A549 (cell line): ENCODE data around the gene XPO6. TPM values are rescaled to one million over a fixed set of nuclear protein-coding genes. Genes with fewer than 3 reads are reported as not detected.
"Not testable (repeated sequence)": the region's sequence is repeated elsewhere in the genome, so short reads cannot be mapped to it uniquely, and the experiment has no call there.

ENCODE experiments used
- ATAC-seq, 2 experiments: fragments of 200-7000 bp in 1 of 2; fragments of >200 bp in 1 of 2; cut with Nextera tagmentation in 1 of 2; cut with Tn5 transposase in 1 of 2; 3 replicates each; pipeline versions ENCODE4 v1.8.0 to v1.9.1; 2018 to 2020; ENCODE audit warnings: mild to moderate bottlenecking in 1 of 2, moderate library complexity in 1 of 2
- CTCF ChIA-PET: fragments of 300-600 bp; sonication (Branson Sonifier 250); formaldehyde crosslinking; extraction: SDS; loops from one replicate; lab custom pipeline; 2021; ENCODE audit warnings: antibody characterized with exemption, inconsistent platforms; lab: Yijun Ruan, JAX
- POLR2A ChIA-PET: fragments of 350-600 bp; formaldehyde crosslinking; extraction: SDS; loops from one replicate; lab custom pipeline; 2021; ENCODE audit warnings: antibody characterized with exemption, inconsistent platforms; lab: Yijun Ruan, JAX
- DNase-seq, 2 experiments: peaks; one replicate each; pipeline versions ENCODE4 v3.0.0 to v3.0.0-alpha.2; 2011 to 2016; ENCODE audit warnings: low read depth in 1 of 2, low spot score in 1 of 2
- FAIRE-seq: peaks from 2 replicates; lab custom pipeline; 2011; peaks lifted over from hg19 to GRCh38; lab: Jason Lieb, UNC
- H3K27ac ChIP-seq, 2 experiments: fragments of >200 bp; sonication (Bioruptor Twin); formaldehyde crosslinking; 3 replicates each; pipeline ENCODE4 v1.5.1; 2016 to 2017
- H3K4me1 ChIP-seq: fragments of >200 bp; sonication (Bioruptor Twin); formaldehyde crosslinking; 3 replicates; pipeline ENCODE4 v1.6.1; 2016
- H3K4me2 ChIP-seq: fragments of >200 bp; sonication (Bioruptor Twin); formaldehyde crosslinking; 3 replicates; pipeline ENCODE4 v1.6.1; 2016
- H3K4me3 ChIP-seq: fragments of >200 bp; sonication (Bioruptor Twin); formaldehyde crosslinking; 3 replicates; pipeline ENCODE4 v1.5.1; 2016
- H3K9me3 ChIP-seq: fragments of >200 bp; sonication (Bioruptor Twin); formaldehyde crosslinking; 3 replicates; pipeline ENCODE4 v1.6.1; 2016
- CBX2 ChIP-seq: fragments of 200-600 bp; sonication (generic); IDR thresholded peaks from 2 replicates; pipeline ENCODE4 v1.6.1; 2016; ENCODE audit warnings: low read depth, mild to moderate bottlenecking, borderline replicate concordance
- CHD2 ChIP-seq: fragments of 150-350 bp; IDR thresholded peaks from 2 replicates; pipeline ENCODE4 v1.6.1; 2014; ENCODE audit warnings: low read length; ENCODE audit not compliant: partially characterized antibody
- EHMT2 ChIP-seq: fragments of 200-600 bp; sonication (generic); IDR thresholded peaks from 2 replicates; pipeline ENCODE4 v1.6.1; 2016; ENCODE audit warnings: antibody characterized with exemption, low read depth, mild to moderate bottlenecking, moderate library complexity
- EP300 ChIP-seq, 2 experiments: fragments of >200 bp; sonication (Bioruptor Twin); formaldehyde crosslinking; IDR thresholded peaks; 2 replicates in 1 of 2; 3 replicates in 1 of 2; pipeline ENCODE4 v1.6.1; 2016 to 2017
- FOSL2 ChIP-seq, 2 experiments: fragments of 450-650 bp in 1 of 2; fragments of >200 bp in 1 of 2; sonication (Bioruptor Twin) in 1 of 2; formaldehyde crosslinking; IDR thresholded peaks; 2 replicates each; pipeline versions ENCODE4 v1.5.0 to v1.6.1; 2016 to 2020; ENCODE audit warnings: mild to moderate bottlenecking in 1 of 2, moderate library complexity in 1 of 2
- HDAC2 ChIP-seq: fragments of 200-600 bp; sonication (generic); IDR thresholded peaks from 2 replicates; pipeline ENCODE4 v1.6.1; 2016
- HEYL ChIP-seq: fragments of 250-450 bp; sonication (Bioruptor Pico); IDR thresholded peaks from 2 replicates; pipeline ENCODE4 v1.8.0; 2021; ENCODE audit warnings: mild to moderate bottlenecking, moderate library complexity
- HOXB13 ChIP-seq: fragments of 250-450 bp; sonication (Bioruptor Pico); IDR thresholded peaks from 2 replicates; pipeline ENCODE4 v1.5.0; 2020; ENCODE audit warnings: low read depth, mild to moderate bottlenecking, moderate library complexity
- HOXB5 ChIP-seq: fragments of 250-450 bp; sonication (Bioruptor Pico); IDR thresholded peaks from 2 replicates; pipeline ENCODE4 v1.5.0; 2020; ENCODE audit warnings: mild to moderate bottlenecking, moderate library complexity
- KDM1A ChIP-seq: fragments of 200-600 bp; sonication (generic); IDR thresholded peaks from 2 replicates; pipeline ENCODE4 v1.6.1; 2016; ENCODE audit warnings: low read depth, mild to moderate bottlenecking
- KDM5A ChIP-seq: fragments of 200-600 bp; sonication (generic); IDR thresholded peaks from 2 replicates; pipeline ENCODE4 v1.6.1; 2016; ENCODE audit warnings: antibody characterized with exemption, mild to moderate bottlenecking
- MAFK ChIP-seq: fragments of 450-650 bp; IDR thresholded peaks from 2 replicates; pipeline ENCODE4 v1.6.1; 2014; ENCODE audit not compliant: partially characterized antibody
- MAZ ChIP-seq: fragments of 150-350 bp; IDR thresholded peaks from 2 replicates; pipeline ENCODE4 v1.6.1; 2014; ENCODE audit warnings: antibody characterized with exemption, low read depth, low read length, borderline replicate concordance
- MYC ChIP-seq: IDR thresholded peaks from 2 replicates; pipeline ENCODE4 v1.6.1; 2012; ENCODE audit warnings: mild to moderate bottlenecking, inconsistent platforms, low read length, improper control_type of control experiment, borderline replicate concordance
- NFE2L2 ChIP-seq: fragments of 150-350 bp; conservative IDR thresholded peaks from 2 replicates; pipeline ENCODE4 v1.6.1; 2014; ENCODE audit warnings: low read length
- NPAS2 ChIP-seq: fragments of 250-450 bp; sonication (Bioruptor Pico); IDR thresholded peaks from 2 replicates; pipeline ENCODE4 v1.8.0; 2022; ENCODE audit warnings: mild to moderate bottlenecking, moderate library complexity, borderline replicate concordance
- PHF8 ChIP-seq: fragments of 200-600 bp; sonication (generic); IDR thresholded peaks from 2 replicates; pipeline ENCODE4 v1.6.1; 2016; ENCODE audit warnings: low read depth, mild to moderate bottlenecking, antibody characterized with exemption, moderate library complexity, borderline replicate concordance
- POLR2AphosphoS2 ChIP-seq: conservative IDR thresholded peaks from 2 replicates; pipeline ENCODE4 v1.6.1; 2012; ENCODE audit warnings: low read length, improper control_type of control experiment, inconsistent platforms
- RAD21 ChIP-seq, 2 experiments: fragments of >200 bp in 1 of 2; sonication (Bioruptor Twin) in 1 of 2; formaldehyde crosslinking in 1 of 2; IDR thresholded peaks in 1 of 2; conservative IDR thresholded peaks in 1 of 2; 2 replicates in 1 of 2; 3 replicates in 1 of 2; pipeline ENCODE4 v1.6.1; 2012 to 2018; ENCODE audit warnings: inconsistent platforms in 1 of 2
- RCOR1 ChIP-seq: fragments of 150-350 bp; IDR thresholded peaks from 2 replicates; pipeline ENCODE4 v1.6.1; 2014; ENCODE audit warnings: antibody characterized with exemption, low read length, low read depth
- RFX5 ChIP-seq: fragments of 450-650 bp; IDR thresholded peaks from 2 replicates; pipeline ENCODE4 v1.7.1; 2014; ENCODE audit warnings: antibody characterized with exemption, mild to moderate bottlenecking, moderate library complexity
- RNF2 ChIP-seq: fragments of 200-600 bp; sonication (generic); IDR thresholded peaks from 2 replicates; pipeline ENCODE4 v1.6.1; 2016; ENCODE audit warnings: low read depth, mild to moderate bottlenecking, antibody characterized with exemption, moderate library complexity, borderline replicate concordance
- SMC3 ChIP-seq: fragments of >200 bp; sonication (Bioruptor Twin); formaldehyde crosslinking; IDR thresholded peaks from 3 replicates; pipeline ENCODE4 v1.6.1; 2018; ENCODE audit warnings: inconsistent platforms
- SREBF2 ChIP-seq: fragments of 450-650 bp; IDR thresholded peaks from 2 replicates; pipeline ENCODE4 v1.6.1; 2014; ENCODE audit warnings: mild to moderate bottlenecking, moderate library complexity
- TFCP2L1 ChIP-seq: fragments of 250-450 bp; sonication (Bioruptor Pico); IDR thresholded peaks from 2 replicates; pipeline ENCODE4 v1.5.0; 2021; ENCODE audit warnings: mild to moderate bottlenecking
- TP53 ChIP-seq: fragments of 250-450 bp; sonication (Bioruptor Pico); IDR thresholded peaks from 2 replicates; pipeline ENCODE4 v1.5.0; 2021; ENCODE audit warnings: mild to moderate bottlenecking, moderate library complexity
- ZC3H11A ChIP-seq: fragments of 450-650 bp; IDR thresholded peaks from 2 replicates; pipeline ENCODE4 v1.6.1; 2014; ENCODE audit warnings: antibody characterized with exemption, mild to moderate bottlenecking
- ZNF302 ChIP-seq: fragments of 250-450 bp; sonication (Bioruptor Pico); IDR thresholded peaks from 2 replicates; pipeline ENCODE4 v1.9.0; 2021; ENCODE audit warnings: inconsistent platforms, mild to moderate bottlenecking, moderate library complexity
- ZSCAN20 ChIP-seq: fragments of 250-450 bp; sonication (Bioruptor Pico); IDR thresholded peaks from 2 replicates; pipeline ENCODE4 v1.8.0; 2022; ENCODE audit warnings: mild to moderate bottlenecking, moderate library complexity
- WGBS: methylation state at CpG from one replicate; pipeline ENCODE4 v1.1.6; 2017; ENCODE audit errors: missing lambda C conversion rate; 5-methylcytosine and 5-hydroxymethylcytosine counted together
- polyA plus RNA-seq, 4 experiments: library from polyadenylated mRNA; depleted of rRNA in 3 of 4; stranded (reverse); fragments of >200 nt; fragmentation: RNase III in 1 of 4; extraction: RNeasy Plus Mini Kit Qiagen cat#74134 plus additional on column Dnase treatment in 1 of 4; gene quantifications; 2 replicates in 3 of 4; 3 replicates in 1 of 4; pipeline ENCODE4 v1.2.3, GENCODE V29; 2011 to 2017
- TF ChIP-seq, protein P1 (sequence below): fragments of >200 bp; sonication (Bioruptor Twin); formaldehyde crosslinking; IDR thresholded peaks from 3 replicates; pipeline ENCODE4 v1.5.1; 2016
- TF ChIP-seq, protein P2 (sequence below): IDR thresholded peaks from 2 replicates; pipeline ENCODE4 v1.6.1; 2012
- TF ChIP-seq, protein P3 (sequence below): fragments of >200 bp; sonication (Bioruptor Twin); formaldehyde crosslinking; IDR thresholded peaks from 2 replicates; pipeline ENCODE4 v1.6.1; 2016
- TF ChIP-seq, protein P4 (sequence below): IDR thresholded peaks from 2 replicates; pipeline ENCODE4 v1.6.1; 2012; ENCODE audit warnings: low read depth, borderline replicate concordance
- TF ChIP-seq, protein P5 (sequence below): IDR thresholded peaks from 2 replicates; pipeline ENCODE4 v1.6.1; 2012

Gene XPO6
- polyA plus RNA-seq, 2 of the 4 experiments (the other 2 are of a cell fraction) = 63.0 to 108 TPM

DNA sequence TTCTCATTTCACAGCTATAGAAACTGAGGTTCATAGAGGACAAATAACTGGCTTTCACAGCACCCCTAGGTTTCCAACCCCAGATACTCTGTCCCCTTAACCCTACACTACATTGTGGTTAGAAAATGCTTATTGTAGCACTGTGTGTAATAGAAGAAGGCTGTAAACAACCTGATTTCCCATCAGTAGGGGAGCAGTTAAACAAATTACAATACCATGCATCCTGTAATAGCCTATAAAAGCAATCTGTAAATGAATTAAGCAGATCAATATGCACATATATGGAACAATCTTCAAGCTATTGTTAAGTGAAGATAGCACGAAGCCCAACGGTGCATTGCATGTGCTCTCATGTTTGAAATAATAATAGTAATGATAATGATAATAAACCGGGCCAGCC, 39.2 kb upstream of the XPO6 start:
- no peak for DNase-seq
- WGBS = 55% methylated on average over 3 of the region's 3 CpGs
- POLR2A ChIA-PET = no interaction called here
- no peaks in the 10 kb centered on the region for H3K4me1 ChIP-seq
- ATAC-seq = no peak
- no peak overlapping the region for H3K4me2 ChIP-seq
- TF ChIP-seq RCOR1 (no peak), TP53 (CRISPR knock-in tag) (no peak), HOXB13 (CRISPR knock-in tag) (no peak), HEYL (CRISPR knock-in tag) (no peak), MAZ (no peak), HOXB5 (CRISPR knock-in tag) (no peak), FOSL2 (IDR thresholded peaks at IDR 0.05) (no peak), FOSL2 (CRISPR knock-in tag; IDR thresholded peaks at IDR 0.05) (no peak), ZNF302 (CRISPR knock-in tag) (no peak), MAFK (no peak), CHD2 (no peak), ZSCAN20 (CRISPR knock-in tag) (no peak), RAD21 (conservative IDR thresholded peaks at IDR 0.05 in 1 of 2, IDR thresholded peaks at IDR 0.05 in 1 of 2) (no peak), PHF8 (no peak), MYC (no peak), KDM1A (no peak), ZC3H11A (no peak), KDM5A (no peak), RFX5 (no peak)
- TF ChIP-seq, protein P1, sequence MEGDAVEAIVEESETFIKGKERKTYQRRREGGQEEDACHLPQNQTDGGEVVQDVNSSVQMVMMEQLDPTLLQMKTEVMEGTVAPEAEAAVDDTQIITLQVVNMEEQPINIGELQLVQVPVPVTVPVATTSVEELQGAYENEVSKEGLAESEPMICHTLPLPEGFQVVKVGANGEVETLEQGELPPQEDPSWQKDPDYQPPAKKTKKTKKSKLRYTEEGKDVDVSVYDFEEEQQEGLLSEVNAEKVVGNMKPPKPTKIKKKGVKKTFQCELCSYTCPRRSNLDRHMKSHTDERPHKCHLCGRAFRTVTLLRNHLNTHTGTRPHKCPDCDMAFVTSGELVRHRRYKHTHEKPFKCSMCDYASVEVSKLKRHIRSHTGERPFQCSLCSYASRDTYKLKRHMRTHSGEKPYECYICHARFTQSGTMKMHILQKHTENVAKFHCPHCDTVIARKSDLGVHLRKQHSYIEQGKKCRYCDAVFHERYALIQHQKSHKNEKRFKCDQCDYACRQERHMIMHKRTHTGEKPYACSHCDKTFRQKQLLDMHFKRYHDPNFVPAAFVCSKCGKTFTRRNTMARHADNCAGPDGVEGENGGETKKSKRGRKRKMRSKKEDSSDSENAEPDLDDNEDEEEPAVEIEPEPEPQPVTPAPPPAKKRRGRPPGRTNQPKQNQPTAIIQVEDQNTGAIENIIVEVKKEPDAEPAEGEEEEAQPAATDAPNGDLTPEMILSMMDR = no peak
- CTCF ChIA-PET = no interaction called here
- H3K9me3 ChIP-seq = peaks cover 12% of the 10 kb centered on the region
- no peak overlapping the region for H3K4me3 ChIP-seq
- FAIRE-seq = no peak
- no peak overlapping the region for H3K27ac ChIP-seq

DNA sequence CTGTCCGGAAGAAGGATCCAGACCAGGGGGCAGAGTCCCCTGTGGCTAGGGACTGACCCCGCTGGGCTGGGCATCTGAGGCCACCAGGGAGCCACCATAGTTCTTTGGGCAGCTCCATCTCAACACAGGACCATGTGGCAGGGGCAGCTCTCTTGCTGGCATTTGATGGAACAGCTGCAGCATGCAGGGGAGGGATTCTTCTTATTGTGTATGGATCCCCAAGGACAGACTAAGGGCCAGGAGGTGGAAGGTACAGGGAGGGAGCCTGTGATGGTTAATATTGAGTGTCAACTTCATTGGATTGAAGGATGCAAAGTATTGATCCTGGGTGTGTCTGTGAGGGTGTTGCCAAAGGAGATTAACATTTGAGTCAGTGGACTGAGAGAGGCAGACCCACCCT, 37.7 kb upstream of the XPO6 start:
- FAIRE-seq, H3K4me1 ChIP-seq, H3K27ac ChIP-seq, ATAC-seq, H3K4me2 ChIP-seq, DNase-seq, POLR2A ChIA-PET, H3K4me3 ChIP-seq: not testable (repeated sequence)
- CTCF ChIA-PET = interaction anchor here (1.0 kb wide), 1 partner anchor 18 kb away, joined by 5 read pairs; no protein-coding TSS in a partner anchor
- peaks cover 12% of the 10 kb centered on the region for H3K9me3 ChIP-seq
- WGBS = 39% methylated on average over 2 of the region's 2 CpGs

DNA sequence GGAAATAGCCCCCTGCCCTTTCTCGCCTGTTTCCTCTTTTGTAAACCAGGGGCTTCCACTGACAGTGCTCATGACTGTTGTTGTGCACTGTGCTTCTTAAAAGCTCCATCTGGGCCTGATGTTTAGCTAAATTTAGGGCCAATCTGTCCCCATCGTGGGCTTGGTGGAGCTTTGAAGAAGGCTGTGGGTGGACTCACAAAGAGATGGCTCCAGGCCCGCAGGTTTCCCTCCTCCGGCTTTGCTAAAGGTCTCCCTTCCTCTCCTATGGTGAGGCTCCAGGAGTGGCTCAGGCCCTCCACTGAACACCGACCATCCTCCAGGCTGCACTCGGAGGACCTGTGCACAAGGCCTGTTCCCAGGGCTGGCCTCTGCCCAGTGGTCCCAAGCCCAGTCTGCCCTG, 30.2 kb upstream of the XPO6 start:
- no peak overlapping the region for H3K4me3 ChIP-seq
- H3K4me1 ChIP-seq = no peaks in the 10 kb centered on the region
- FAIRE-seq (no peak), ATAC-seq (no peak), DNase-seq (no peak)
- CTCF ChIA-PET = interaction anchor here (1.6 to 2.2 kb wide), 2 partner anchors 9 to 35 kb away, joined by 3 to 6 read pairs; no protein-coding TSS in a partner anchor
- H3K27ac ChIP-seq = no peak overlapping the region
- 82% methylated on average over 6 of the region's 6 CpGs for WGBS
- peaks cover 11% of the 10 kb centered on the region for H3K9me3 ChIP-seq
- no peak overlapping the region for H3K4me2 ChIP-seq
- POLR2A ChIA-PET = no interaction called here
- TF ChIP-seq, protein P2, sequence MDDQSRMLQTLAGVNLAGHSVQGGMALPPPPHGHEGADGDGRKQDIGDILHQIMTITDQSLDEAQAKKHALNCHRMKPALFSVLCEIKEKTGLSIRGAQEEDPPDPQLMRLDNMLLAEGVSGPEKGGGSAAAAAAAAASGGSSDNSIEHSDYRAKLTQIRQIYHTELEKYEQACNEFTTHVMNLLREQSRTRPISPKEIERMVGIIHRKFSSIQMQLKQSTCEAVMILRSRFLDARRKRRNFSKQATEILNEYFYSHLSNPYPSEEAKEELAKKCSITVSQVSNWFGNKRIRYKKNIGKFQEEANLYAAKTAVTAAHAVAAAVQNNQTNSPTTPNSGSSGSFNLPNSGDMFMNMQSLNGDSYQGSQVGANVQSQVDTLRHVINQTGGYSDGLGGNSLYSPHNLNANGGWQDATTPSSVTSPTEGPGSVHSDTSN = no peak
- TF ChIP-seq NFE2L2 = no peak
- no peak for TF ChIP-seq EHMT2
- no peak for TF ChIP-seq HEYL (CRISPR knock-in tag)
- no peak for TF ChIP-seq RFX5
- TF ChIP-seq KDM5A = no peak
- TF ChIP-seq EP300 (IDR thresholded peaks at IDR 0.05) = no peak
- TF ChIP-seq POLR2AphosphoS2 = no peak
- TF ChIP-seq NPAS2 = no peak
- TF ChIP-seq, protein P3, sequence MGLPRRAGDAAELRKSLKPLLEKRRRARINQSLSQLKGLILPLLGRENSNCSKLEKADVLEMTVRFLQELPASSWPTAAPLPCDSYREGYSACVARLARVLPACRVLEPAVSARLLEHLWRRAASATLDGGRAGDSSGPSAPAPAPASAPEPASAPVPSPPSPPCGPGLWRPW = no peak
- TF ChIP-seq RNF2 = no peak
- TF ChIP-seq, protein P4, sequence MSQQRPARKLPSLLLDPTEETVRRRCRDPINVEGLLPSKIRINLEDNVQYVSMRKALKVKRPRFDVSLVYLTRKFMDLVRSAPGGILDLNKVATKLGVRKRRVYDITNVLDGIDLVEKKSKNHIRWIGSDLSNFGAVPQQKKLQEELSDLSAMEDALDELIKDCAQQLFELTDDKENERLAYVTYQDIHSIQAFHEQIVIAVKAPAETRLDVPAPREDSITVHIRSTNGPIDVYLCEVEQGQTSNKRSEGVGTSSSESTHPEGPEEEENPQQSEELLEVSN = no peak
- no peak for TF ChIP-seq CBX2
- no peak for TF ChIP-seq TFCP2L1 (CRISPR knock-in tag)
- no peak for TF ChIP-seq SMC3
- TF ChIP-seq SREBF2 = no peak
- no peak for TF ChIP-seq HDAC2
- TF ChIP-seq, protein P5, sequence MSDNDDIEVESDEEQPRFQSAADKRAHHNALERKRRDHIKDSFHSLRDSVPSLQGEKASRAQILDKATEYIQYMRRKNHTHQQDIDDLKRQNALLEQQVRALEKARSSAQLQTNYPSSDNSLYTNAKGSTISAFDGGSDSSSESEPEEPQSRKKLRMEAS = no peak
